Esophagus muscularis mucosa (tissue), 4 donors: ENCODE measurements around the gene ARHGAP5. TPM values are rescaled to one million over a fixed set of nuclear protein-coding genes. Genes with fewer than 3 reads are reported as not detected.
A peak's percentile ranks its signal among the peaks of the same experiment; 100 is the strongest.

Source experiments
- DNase-seq: peaks from one replicate; pipeline ENCODE4 v3.0.0-alpha.2; 2017; ENCODE audit errors: extremely low spot score
- H3K27ac ChIP-seq, 4 donors: fragments of 200-600 bp; sonication (generic); replicated peaks in 1 of 4; 1 replicate in 3 of 4; 2 replicates in 1 of 4; pipeline ENCODE4 v1.5.1; 2016 to 2019; ENCODE audit warnings: mild to moderate bottlenecking in 1 of 4
- H3K27me3 ChIP-seq, 4 donors: fragments of 200-600 bp; sonication (generic); one replicate each; pipeline versions ENCODE4 v1.5.1 to v1.6.0; 2016 to 2019
- H3K36me3 ChIP-seq, 4 donors: fragments of 200-600 bp; sonication (generic); one replicate each; pipeline ENCODE4 v1.5.1; 2016 to 2019
- H3K4me1 ChIP-seq, 4 donors: fragments of 200-600 bp; sonication (generic); one replicate each; pipeline ENCODE4 v1.5.1; 2016 to 2019
- H3K4me3 ChIP-seq, 4 donors: fragments of 200-600 bp; sonication (generic); 1 replicate in 2 of 4; 2 replicates in 2 of 4; pipeline ENCODE4 v1.5.1; 2016 to 2019; ENCODE audit warnings: mild to moderate bottlenecking in 4 of 4, moderate library complexity in 1 of 4
- H3K9me3 ChIP-seq, 4 donors: fragments of 200-600 bp; sonication (generic); 1 replicate in 3 of 4; 2 replicates in 1 of 4; pipeline ENCODE4 v1.5.1; 2016 to 2019
- EP300 ChIP-seq: sonication (generic); formaldehyde crosslinking; IDR thresholded peaks from one replicate; pipeline ENCODE4 v1.6.1; 2017; ENCODE audit warnings: antibody characterized with exemption
- POLR2A ChIP-seq: fragments of 450-650 bp; IDR thresholded peaks from one replicate; pipeline ENCODE4 v1.6.1; 2017; ENCODE audit warnings: antibody characterized with exemption, moderate library complexity, mild to moderate bottlenecking, low read depth
- POLR2AphosphoS5 ChIP-seq, 2 donors: sonication (generic); formaldehyde crosslinking; IDR thresholded peaks; one replicate each; pipeline ENCODE4 v1.6.1; 2017; ENCODE audit warnings: antibody characterized with exemption in 2 of 2
- WGBS: methylation state at CpG from one replicate; pipeline ENCODE4 v1.1.5; 2018; 5-methylcytosine and 5-hydroxymethylcytosine counted together
- intact Hi-C: fragments of 100-400 bp; cut with DNase I; formaldehyde crosslinking; loops from one replicate; pipeline ENCODE4 v1.15.1; 2023
- total RNA-seq, 4 donors: library from RNA; depleted of rRNA; stranded (reverse); fragments of >200 nt; gene quantifications; one replicate each; pipeline versions ENCODE4 v1.1.0 to v1.2.1, GENCODE V29; 2016
- TF ChIP-seq, protein P1 (sequence below), 3 experiments: fragments of 200-600 bp in 2 of 3; fragments of 450-650 bp in 1 of 3; sonication (generic) in 2 of 3; IDR thresholded peaks; one replicate each; pipeline ENCODE4 v1.5.1; 2017 to 2019; ENCODE audit warnings: antibody characterized with exemption in 3 of 3, mild to moderate bottlenecking in 2 of 3, moderate library complexity in 1 of 3

The ARHGAP5 gene
- total RNA-seq, 4 donors from 2014 or later: 171 to 223 (median 196) TPM

DNA sequence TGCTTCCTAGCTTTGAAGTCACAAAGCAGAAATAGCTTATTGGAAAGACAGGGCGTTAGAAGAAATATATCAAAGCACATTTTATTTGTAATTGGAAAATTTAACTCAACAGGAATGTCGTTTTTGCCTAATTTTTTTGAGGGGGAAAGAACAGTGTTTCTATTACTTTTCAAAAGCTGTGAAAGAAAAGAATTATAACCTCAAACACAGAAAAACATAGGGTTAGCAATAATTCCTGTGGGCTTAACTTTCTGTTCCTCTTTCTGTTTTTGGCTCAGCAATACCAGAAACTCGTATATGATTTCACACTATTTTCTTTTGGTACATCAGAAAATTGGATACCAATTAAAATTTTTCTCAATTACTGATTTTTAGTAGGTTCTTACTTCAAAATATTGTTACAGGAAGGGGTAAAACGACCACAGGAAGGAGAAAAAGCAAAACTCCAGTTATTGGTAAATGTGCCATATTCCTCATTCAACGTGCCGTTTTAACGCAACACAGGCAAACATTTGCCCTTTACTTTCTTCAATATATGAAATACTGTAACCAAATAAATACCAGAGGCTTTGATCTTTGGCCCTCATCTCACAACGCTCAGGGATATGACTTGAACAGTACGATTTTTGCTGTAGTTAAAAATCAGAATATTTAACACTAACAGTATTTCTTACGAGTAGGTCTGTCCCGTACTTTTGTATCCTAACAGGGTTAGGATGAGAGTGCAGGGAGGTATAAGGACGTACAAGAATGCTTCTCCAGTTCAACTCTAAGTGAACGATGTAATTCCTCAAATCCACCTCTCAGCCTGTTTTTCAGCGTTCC is 123.5 kb downstream of the ARHGAP5 start:
- H3K27me3 ChIP-seq: no peaks in the 10 kb centered on the region
- 10% methylated on average over 14 of the region's 14 CpGs for WGBS
- intact Hi-C loops: loop anchor here (2.0 to 5.0 kb wide), 2 partner anchors 52 to 124 kb away; partner anchors contain the start of gene ARHGAP5

DNA sequence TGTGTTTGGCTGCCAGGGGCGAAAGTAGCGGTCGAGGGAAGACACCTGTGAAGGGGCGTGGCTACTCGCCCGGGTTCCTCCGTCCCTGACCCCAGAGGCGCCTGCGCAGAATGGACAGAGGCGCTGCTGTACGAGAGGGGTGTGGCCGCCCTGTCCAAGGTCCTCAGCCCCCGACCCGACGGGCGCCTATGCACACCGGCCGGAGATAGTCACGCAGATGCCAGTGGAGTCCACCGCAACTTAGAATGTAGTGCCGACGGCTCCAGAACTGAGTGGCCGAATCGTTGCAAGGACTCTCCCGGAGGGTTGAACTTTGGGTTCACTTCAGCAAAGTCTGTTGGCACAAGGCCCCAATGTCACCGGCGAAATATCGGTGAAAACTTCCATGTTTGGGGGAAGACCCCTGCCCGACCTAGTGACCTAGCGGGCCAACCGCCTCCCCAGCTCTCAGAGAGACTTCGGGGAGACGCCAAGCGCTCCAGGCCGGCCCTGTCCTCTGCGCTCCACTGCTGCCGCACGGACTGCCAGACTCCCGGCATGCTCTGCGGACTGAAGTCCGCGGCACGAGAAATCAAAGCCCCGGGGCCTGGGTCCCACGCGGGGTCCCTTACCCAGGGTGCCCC is 124.2 kb downstream of the ARHGAP5 start:
- peak overlapping the region; percentile 82 to 89 (median 85) for H3K27ac ChIP-seq
- TF ChIP-seq, protein P1, sequence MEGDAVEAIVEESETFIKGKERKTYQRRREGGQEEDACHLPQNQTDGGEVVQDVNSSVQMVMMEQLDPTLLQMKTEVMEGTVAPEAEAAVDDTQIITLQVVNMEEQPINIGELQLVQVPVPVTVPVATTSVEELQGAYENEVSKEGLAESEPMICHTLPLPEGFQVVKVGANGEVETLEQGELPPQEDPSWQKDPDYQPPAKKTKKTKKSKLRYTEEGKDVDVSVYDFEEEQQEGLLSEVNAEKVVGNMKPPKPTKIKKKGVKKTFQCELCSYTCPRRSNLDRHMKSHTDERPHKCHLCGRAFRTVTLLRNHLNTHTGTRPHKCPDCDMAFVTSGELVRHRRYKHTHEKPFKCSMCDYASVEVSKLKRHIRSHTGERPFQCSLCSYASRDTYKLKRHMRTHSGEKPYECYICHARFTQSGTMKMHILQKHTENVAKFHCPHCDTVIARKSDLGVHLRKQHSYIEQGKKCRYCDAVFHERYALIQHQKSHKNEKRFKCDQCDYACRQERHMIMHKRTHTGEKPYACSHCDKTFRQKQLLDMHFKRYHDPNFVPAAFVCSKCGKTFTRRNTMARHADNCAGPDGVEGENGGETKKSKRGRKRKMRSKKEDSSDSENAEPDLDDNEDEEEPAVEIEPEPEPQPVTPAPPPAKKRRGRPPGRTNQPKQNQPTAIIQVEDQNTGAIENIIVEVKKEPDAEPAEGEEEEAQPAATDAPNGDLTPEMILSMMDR (IDR thresholded peaks at IDR 0.05): no peak
- TF ChIP-seq POLR2A: no peak
- no peak for TF ChIP-seq EP300
- peak; percentile 62 to 71 for TF ChIP-seq POLR2AphosphoS5 (IDR thresholded peaks at IDR 0.05)
- peak overlapping the region; percentile 57 to 80 (median 69) for H3K4me3 ChIP-seq
- intact Hi-C loops: loop anchor here (2.0 to 5.0 kb wide), 2 partner anchors 51 to 125 kb away; partner anchors contain the start of gene ARHGAP5
- peak; percentile 92 for DNase-seq
- H3K27me3 ChIP-seq: no peaks in the 10 kb centered on the region
- WGBS: 0% methylated on average over 38 of the region's 46 CpGs
- H3K4me1 ChIP-seq: peaks cover 9 to 23% (median 19%) of the 10 kb centered on the region in 4 donors
- no peaks in the 10 kb centered on the region for H3K36me3 ChIP-seq
- H3K9me3 ChIP-seq: no peaks in the 10 kb centered on the region

More for the DNA sequence above, 123.5 kb downstream of the ARHGAP5 start:
- DNase-seq: no peak
- TF ChIP-seq POLR2A: no peak
- TF ChIP-seq EP300: no peak
- no peak for TF ChIP-seq POLR2AphosphoS5 (IDR thresholded peaks at IDR 0.05)
- TF ChIP-seq, protein P1 (IDR thresholded peaks at IDR 0.05): no peak
- Histone ChIP-seq H3K4me3 (peak overlapping the region; percentile 57 to 80 (median 69)), H3K27ac (peak overlapping the region; percentile 82 to 89 (median 85)), H3K36me3 (no peaks in the 10 kb centered on the region), H3K4me1 (peaks cover 9 to 23% (median 19%) of the 10 kb centered on the region in 4 donors), H3K9me3 (no peaks in the 10 kb centered on the region)

DNA sequence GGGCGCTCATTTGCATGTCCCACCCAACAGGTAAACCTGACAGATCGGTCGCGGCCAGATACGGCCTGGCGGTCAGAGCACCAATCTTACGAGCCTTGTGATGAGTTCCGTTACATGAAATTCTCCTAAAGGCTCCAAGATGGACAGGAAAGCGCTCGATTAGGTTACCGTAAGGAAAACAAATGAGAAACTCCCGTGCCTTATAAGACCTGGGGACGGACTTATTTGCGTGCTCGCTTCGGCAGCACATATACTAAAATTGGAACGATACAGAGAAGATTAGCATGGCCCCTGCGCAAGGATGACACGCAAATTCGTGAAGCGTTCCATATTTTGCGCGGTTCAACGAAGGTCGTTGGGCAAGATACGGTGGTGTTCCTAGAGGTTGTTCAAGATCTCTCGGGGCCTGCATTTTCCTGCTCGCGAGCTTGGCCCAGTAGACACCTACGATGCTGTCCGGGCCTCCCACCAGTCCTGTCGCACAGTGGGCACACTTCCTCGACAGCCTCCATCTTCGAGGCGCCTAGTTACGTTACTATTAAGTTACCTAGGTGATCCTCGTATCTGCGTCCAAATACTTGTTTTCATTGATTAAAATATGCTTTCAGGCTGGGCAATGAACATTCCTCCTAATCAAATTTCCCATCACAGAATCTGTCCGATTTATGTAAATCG is 124.8 kb downstream of the ARHGAP5 start, which contains the start of gene RNU6-7:
RNU6-7 (plus strand) TSS at position 230 of the 675 bp plus-strand sequence.
- peak within 1 kb of the TSS; percentile 57 to 80 (median 69) for H3K4me3 ChIP-seq
- no peaks in the 10 kb centered on the region for H3K27me3 ChIP-seq
- peak within 1 kb of the TSS; percentile 82 to 89 (median 85) for H3K27ac ChIP-seq
- peaks cover 9 to 23% (median 19%) of the 10 kb centered on the region in 4 donors for H3K4me1 ChIP-seq
- DNase-seq: no peak
- no peaks in the 10 kb centered on the region for H3K36me3 ChIP-seq
- H3K9me3 ChIP-seq: no peaks in the 10 kb centered on the region
- no peak for TF ChIP-seq POLR2A
- TF ChIP-seq, protein P1 (IDR thresholded peaks at IDR 0.05): no peak
- TF ChIP-seq EP300: no peak
- TF ChIP-seq POLR2AphosphoS5 (IDR thresholded peaks at IDR 0.05): peak in 1 of 2 donors; percentile 43
- WGBS: 8% methylated on average over 34 of the region's 40 CpGs
- intact Hi-C loops: loop anchor here (2.0 to 5.0 kb wide), 2 partner anchors 50 to 125 kb away; partner anchors contain the start of gene ARHGAP5

DNA sequence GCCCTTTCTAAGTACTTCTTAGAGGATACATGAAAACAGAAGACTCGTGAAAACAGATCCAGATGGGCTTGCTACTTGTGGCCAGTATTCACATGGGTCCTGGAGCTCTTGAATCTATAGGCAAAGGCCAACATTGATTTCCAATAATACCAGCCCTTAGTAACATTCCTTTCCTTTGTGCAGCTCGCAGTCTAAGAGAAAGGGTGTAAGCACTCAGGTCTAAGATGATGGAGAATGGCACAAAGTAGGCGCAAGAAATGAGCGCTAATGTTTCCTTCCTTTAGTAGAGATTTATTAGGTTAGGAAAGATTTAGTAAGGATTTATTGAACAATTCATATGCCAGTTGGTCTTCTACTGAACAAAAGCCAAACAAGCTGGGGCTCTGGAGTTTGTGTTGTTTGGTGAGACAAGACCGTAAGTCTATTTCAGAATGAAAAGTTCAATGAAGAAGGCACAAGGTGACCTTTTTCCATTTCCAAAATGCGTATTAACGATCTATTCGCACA is 125.4 kb downstream of the ARHGAP5 start:
- Histone ChIP-seq H3K4me3 (peak overlapping the region; percentile 57 to 80 (median 69)), H3K27me3 (no peaks in the 10 kb centered on the region), H3K36me3 (no peaks in the 10 kb centered on the region), H3K9me3 (no peaks in the 10 kb centered on the region), H3K4me1 (peaks cover 9 to 23% (median 19%) of the 10 kb centered on the region in 4 donors), H3K27ac (peak overlapping the region; percentile 82 to 89 (median 85))
- intact Hi-C loops: loop anchor here (5.0 kb wide), 1 partner anchor 50 kb away; no protein-coding TSS in a partner anchor
- 5% methylated on average over 8 of the region's 8 CpGs for WGBS
- no peak for DNase-seq
- TF ChIP-seq POLR2A: no peak
- TF ChIP-seq, protein P1 (IDR thresholded peaks at IDR 0.05): no peak
- no peak for TF ChIP-seq POLR2AphosphoS5 (IDR thresholded peaks at IDR 0.05)
- TF ChIP-seq EP300: no peak
